IPS-15b (cell line): ENCODE measurements around the gene TRIM56.
"Not testable (repeated sequence)": the region's sequence is repeated elsewhere in the genome, so short reads cannot be mapped to it uniquely, and the experiment has no call there.

ENCODE experiments used
- H3K27me3 ChIP-seq: one replicate; pipeline ENCODE4 v1.6.1; 2013; ENCODE audit warnings: low read length; ENCODE audit not compliant: control insufficient read depth, insufficient read depth
- H3K36me3 ChIP-seq: one replicate; pipeline ENCODE4 v1.6.1; 2013; ENCODE audit warnings: low read length; ENCODE audit not compliant: control insufficient read depth, insufficient read depth
- H3K4me1 ChIP-seq: one replicate; pipeline ENCODE4 v1.6.1; 2013; ENCODE audit warnings: mild to moderate bottlenecking, low read length; ENCODE audit not compliant: control insufficient read depth, insufficient read depth
- H3K4me3 ChIP-seq: one replicate; pipeline ENCODE4 v1.5.1; 2013; ENCODE audit warnings: low read depth, low read length
- H3K9ac ChIP-seq: one replicate; pipeline ENCODE4 v1.6.1; 2013; ENCODE audit warnings: low read depth, mild to moderate bottlenecking, low read length
- H3K9me3 ChIP-seq: one replicate; pipeline ENCODE4 v1.6.1; 2013; ENCODE audit warnings: mild to moderate bottlenecking, low read length; ENCODE audit not compliant: control insufficient read depth, insufficient read depth

Gene TRIM56

GRCh38 chr7:101104799-101105198, 19.5 kb downstream of the TRIM56 start:
- Histone ChIP-seq H3K4me1 (peaks cover 7% of the 10 kb centered on the region), H3K9me3 (no peaks in the 10 kb centered on the region), H3K9ac (no peak overlapping the region)

GRCh38 chr7:101105248-101105647, 20.0 kb downstream of the TRIM56 start:
- not testable (repeated sequence) for H3K27me3 ChIP-seq, H3K9ac ChIP-seq, H3K9me3 ChIP-seq, H3K4me3 ChIP-seq, H3K36me3 ChIP-seq, H3K4me1 ChIP-seq

More at GRCh38 chr7:101104799-101105198, 19.5 kb downstream of the TRIM56 start:
- Histone ChIP-seq H3K27me3 (no peaks in the 10 kb centered on the region), H3K36me3 (no peaks in the 10 kb centered on the region), H3K4me3 (no peak overlapping the region)

GRCh38 chr7:101106386-101106785, 21.1 kb downstream of the TRIM56 start:
- Histone ChIP-seq H3K27me3 (no peaks in the 10 kb centered on the region), H3K4me1 (no peaks in the 10 kb centered on the region), H3K9me3 (no peaks in the 10 kb centered on the region), H3K36me3 (no peaks in the 10 kb centered on the region), H3K4me3 (no peak overlapping the region), H3K9ac (no peak overlapping the region)

- Histone ChIP-seq H3K4me1 (no peaks in the 10 kb centered on the region), H3K36me3 (no peaks in the 10 kb centered on the region), H3K9me3 (no peaks in the 10 kb centered on the region), H3K4me3 (no peak overlapping the region), H3K9ac (no peak overlapping the region), H3K27me3 (no peaks in the 10 kb centered on the region)
These were observed 23.1 kb downstream of the TRIM56 start for GRCh38 chr7:101108330-101108857.

- H3K9ac ChIP-seq: no peak overlapping the region
- no peaks in the 10 kb centered on the region for H3K27me3 ChIP-seq
- no peaks in the 10 kb centered on the region for H3K9me3 ChIP-seq
- no peaks in the 10 kb centered on the region for H3K36me3 ChIP-seq
- H3K4me1 ChIP-seq: no peaks in the 10 kb centered on the region
- H3K4me3 ChIP-seq: no peak overlapping the region
These were observed 23.7 kb downstream of the TRIM56 start for GRCh38 chr7:101108961-101109360.

GRCh38 chr7:101109368-101109767, 24.1 kb downstream of the TRIM56 start:
- no peaks in the 10 kb centered on the region for H3K36me3 ChIP-seq
- H3K4me1 ChIP-seq: no peaks in the 10 kb centered on the region
- H3K9me3 ChIP-seq: no peaks in the 10 kb centered on the region
- H3K9ac ChIP-seq: no peak overlapping the region
- H3K27me3 ChIP-seq: no peaks in the 10 kb centered on the region
- H3K4me3 ChIP-seq: no peak overlapping the region

GRCh38 chr7:101111261-101111660, 26.0 kb downstream of the TRIM56 start:
- H3K27me3 ChIP-seq: no peaks in the 10 kb centered on the region
- H3K9ac ChIP-seq: no peak overlapping the region
- no peak overlapping the region for H3K4me3 ChIP-seq
- no peaks in the 10 kb centered on the region for H3K4me1 ChIP-seq
- H3K36me3 ChIP-seq: no peaks in the 10 kb centered on the region
- H3K9me3 ChIP-seq: no peaks in the 10 kb centered on the region

GRCh38 chr7:101112233-101112632, 27.0 kb downstream of the TRIM56 start:
- no peaks in the 10 kb centered on the region for H3K4me1 ChIP-seq
- no peak overlapping the region for H3K9ac ChIP-seq
- H3K36me3 ChIP-seq: no peaks in the 10 kb centered on the region
- no peaks in the 10 kb centered on the region for H3K27me3 ChIP-seq
- H3K9me3 ChIP-seq: no peaks in the 10 kb centered on the region
- no peak overlapping the region for H3K4me3 ChIP-seq

- not testable (repeated sequence) for H3K4me3 ChIP-seq, H3K9ac ChIP-seq, H3K36me3 ChIP-seq, H3K27me3 ChIP-seq, H3K9me3 ChIP-seq, H3K4me1 ChIP-seq
These were observed 27.9 kb downstream of the TRIM56 start for GRCh38 chr7:101113140-101113539.

GRCh38 chr7:101113836-101114235, 28.6 kb downstream of the TRIM56 start:
- H3K27me3 ChIP-seq: no peaks in the 10 kb centered on the region
- H3K4me1 ChIP-seq: peaks cover 2% of the 10 kb centered on the region
- H3K36me3 ChIP-seq: no peaks in the 10 kb centered on the region
- no peaks in the 10 kb centered on the region for H3K9me3 ChIP-seq
- H3K4me3 ChIP-seq: no peak overlapping the region
- H3K9ac ChIP-seq: no peak overlapping the region

GRCh38 chr7:101114492-101114891, 29.2 kb downstream of the TRIM56 start:
- Histone ChIP-seq H3K36me3 (no peaks in the 10 kb centered on the region), H3K4me1 (peaks cover 2% of the 10 kb centered on the region), H3K9ac (no peak overlapping the region), H3K27me3 (no peaks in the 10 kb centered on the region), H3K9me3 (no peaks in the 10 kb centered on the region), H3K4me3 (no peak overlapping the region)

- Histone ChIP-seq H3K27me3 (no peaks in the 10 kb centered on the region), H3K9ac (no peak overlapping the region), H3K4me3 (no peak overlapping the region), H3K9me3 (no peaks in the 10 kb centered on the region), H3K36me3 (no peaks in the 10 kb centered on the region), H3K4me1 (peaks cover 2% of the 10 kb centered on the region)
These were observed 29.9 kb downstream of the TRIM56 start for GRCh38 chr7:101115215-101115614.
